Naive B cell (primary cell): ENCODE data around the gene MPL. TPM values are rescaled to one million over a fixed set of nuclear protein-coding genes. Genes with fewer than 3 reads are reported as not detected.

Experiments used
- ATAC-seq, 2 donors: fragments of 150-1000 bp; cut with Tn5 transposase; 2 replicates each; pipeline ENCODE4 v1.10.0; 2021; ENCODE audit warnings: low read depth in 2 of 2, mild to moderate bottlenecking in 2 of 2, moderate library complexity in 2 of 2
- DNase-seq: peaks from one replicate; pipeline ENCODE4 v3.0.0; 2022
- H3K27ac Mint-ChIP-seq, 6 donors: one replicate each; pipeline ENCODE4 v1.8.0; 2020 to 2022; ENCODE audit warnings: mild to moderate bottlenecking in 6 of 6, mixed read lengths in 6 of 6, moderate library complexity in 5 of 6, inconsistent platforms in 2 of 6
- H3K27me3 Mint-ChIP-seq, 3 donors: one replicate each; pipeline ENCODE4 v1.8.0; 2021 to 2022; ENCODE audit warnings: mixed read lengths in 3 of 3, mild to moderate bottlenecking in 1 of 3
- H3K36me3 Mint-ChIP-seq, 2 donors: one replicate each; pipeline ENCODE4 v1.8.0; 2020 to 2022; ENCODE audit warnings: mixed read lengths in 2 of 2, inconsistent platforms in 1 of 2, mild to moderate bottlenecking in 1 of 2
- H3K4me1 Mint-ChIP-seq, 3 donors: one replicate each; pipeline ENCODE4 v1.8.0; 2020 to 2022; ENCODE audit warnings: mixed read lengths in 3 of 3, inconsistent platforms in 1 of 3, mild to moderate bottlenecking in 1 of 3, moderate library complexity in 1 of 3
- H3K4me3 Mint-ChIP-seq, 8 donors: one replicate each; pipeline ENCODE4 v1.8.0; 2020 to 2022; ENCODE audit warnings: mild to moderate bottlenecking in 8 of 8, mixed read lengths in 8 of 8, moderate library complexity in 8 of 8, inconsistent platforms in 2 of 8
- H3K9me3 Mint-ChIP-seq, 7 donors: one replicate each; pipeline ENCODE4 v1.8.0; 2020 to 2022; ENCODE audit warnings: mixed read lengths in 7 of 7, mild to moderate bottlenecking in 5 of 7, inconsistent platforms in 2 of 7, moderate library complexity in 1 of 7
- polyA plus RNA-seq, 6 donors: library from polyadenylated mRNA; unstranded; fragments of 300-500 nt; fragmentation: Illumina TruSeq; gene quantifications; one replicate each; pipeline ENCODE4 v1.2.3, GENCODE V29; 2021; ENCODE audit warnings: low read depth in 6 of 6

Gene MPL
- polyA plus RNA-seq, 6 donors from 2014 or later = 0.32 TPM; not detected in 5

GRCh38 chr1:43302201-43302600 lies 35.4 kb upstream of the MPL start:
- Mint-ChIP-seq H3K27me3 (peaks cover 0 to 31% (median 6%) of the 10 kb centered on the region in 3 donors), H3K4me1 (peaks cover 0 to 5% (median 0%) of the 10 kb centered on the region in 3 donors)
- ATAC-seq = no peak

GRCh38 chr1:43302721-43303470 lies 34.7 kb upstream of the MPL start:
- ATAC-seq = no peak
- Mint-ChIP-seq H3K4me1 (peaks cover 0 to 5% (median 0%) of the 10 kb centered on the region in 3 donors), H3K36me3 (no peaks in the 10 kb centered on the region), H3K27me3 (peaks cover 0 to 35% (median 10%) of the 10 kb centered on the region in 3 donors), H3K27ac (peak overlapping the region in 1 of 6 donors; percentile 39), H3K4me3 (no peak overlapping the region), H3K9me3 (no peaks in the 10 kb centered on the region)
- no peak for DNase-seq

More at GRCh38 chr1:43302201-43302600, 35.4 kb upstream of the MPL start:
- Mint-ChIP-seq H3K36me3 (no peaks in the 10 kb centered on the region), H3K9me3 (no peaks in the 10 kb centered on the region), H3K4me3 (no peak overlapping the region), H3K27ac (no peak overlapping the region)
- DNase-seq = no peak

GRCh38 chr1:43303471-43304313 lies 33.9 kb upstream of the MPL start:
- Mint-ChIP-seq H3K36me3 (no peaks in the 10 kb centered on the region), H3K4me3 (no peak overlapping the region), H3K27me3 (peaks cover 0 to 43% (median 12%) of the 10 kb centered on the region in 3 donors), H3K4me1 (peaks cover 0 to 5% (median 0%) of the 10 kb centered on the region in 3 donors), H3K27ac (peak overlapping the region in 1 of 6 donors; percentile 37), H3K9me3 (no peaks in the 10 kb centered on the region)
- DNase-seq = no peak
- ATAC-seq = no peak

- Mint-ChIP-seq H3K27me3 (peaks cover 0 to 43% (median 12%) of the 10 kb centered on the region in 3 donors), H3K27ac (peak overlapping the region in 1 of 6 donors; percentile 8), H3K4me1 (peaks cover 0 to 5% (median 0%) of the 10 kb centered on the region in 3 donors), H3K9me3 (no peaks in the 10 kb centered on the region), H3K4me3 (no peak overlapping the region), H3K36me3 (no peaks in the 10 kb centered on the region)
- ATAC-seq (no peak), DNase-seq (no peak)
Measured at GRCh38 chr1:43304314-43304681, 33.3 kb upstream of the MPL start.

- Mint-ChIP-seq H3K36me3 (no peaks in the 10 kb centered on the region), H3K9me3 (no peaks in the 10 kb centered on the region), H3K4me3 (no peak overlapping the region), H3K27ac (no peak overlapping the region), H3K4me1 (peaks cover 0 to 5% (median 0%) of the 10 kb centered on the region in 3 donors), H3K27me3 (peaks cover 0 to 43% (median 12%) of the 10 kb centered on the region in 3 donors)
- no peak for DNase-seq
- no peak for ATAC-seq
Measured at GRCh38 chr1:43304771-43305300, 32.8 kb upstream of the MPL start.

GRCh38 chr1:43305461-43305860 lies 32.2 kb upstream of the MPL start:
- DNase-seq (no peak), ATAC-seq (no peak)
- no peaks in the 10 kb centered on the region for H3K9me3 Mint-ChIP-seq
- peaks cover 0 to 5% (median 0%) of the 10 kb centered on the region in 3 donors for H3K4me1 Mint-ChIP-seq
- H3K27me3 Mint-ChIP-seq = peaks cover 0 to 43% (median 12%) of the 10 kb centered on the region in 3 donors
- H3K27ac Mint-ChIP-seq = peak overlapping the region in 2 of 6 donors; percentile 39 to 50
- H3K36me3 Mint-ChIP-seq = no peaks in the 10 kb centered on the region
- no peak overlapping the region for H3K4me3 Mint-ChIP-seq

GRCh38 chr1:43305926-43306687 lies 31.5 kb upstream of the MPL start:
- H3K27ac Mint-ChIP-seq = peak overlapping the region in 3 of 6 donors; percentile 0 to 50 (median 5)
- DNase-seq = no peak
- no peak overlapping the region for H3K4me3 Mint-ChIP-seq
- peaks cover 0 to 5% (median 0%) of the 10 kb centered on the region in 3 donors for H3K4me1 Mint-ChIP-seq
- H3K27me3 Mint-ChIP-seq = peaks cover 0 to 38% (median 12%) of the 10 kb centered on the region in 3 donors
- no peaks in the 10 kb centered on the region for H3K9me3 Mint-ChIP-seq
- ATAC-seq = no peak
- no peaks in the 10 kb centered on the region for H3K36me3 Mint-ChIP-seq

GRCh38 chr1:43306688-43307457 lies 30.7 kb upstream of the MPL start:
- peaks cover 0 to 37% (median 12%) of the 10 kb centered on the region in 3 donors for H3K27me3 Mint-ChIP-seq
- no peaks in the 10 kb centered on the region for H3K36me3 Mint-ChIP-seq
- no peak overlapping the region for H3K27ac Mint-ChIP-seq
- no peak for DNase-seq
- no peak for ATAC-seq
- no peaks in the 10 kb centered on the region for H3K9me3 Mint-ChIP-seq
- H3K4me1 Mint-ChIP-seq = peaks cover 0 to 5% (median 0%) of the 10 kb centered on the region in 3 donors
- no peak overlapping the region for H3K4me3 Mint-ChIP-seq

- no peak overlapping the region for H3K27ac Mint-ChIP-seq
- H3K27me3 Mint-ChIP-seq = peaks cover 0 to 30% (median 12%) of the 10 kb centered on the region in 3 donors
- no peak for DNase-seq
- H3K9me3 Mint-ChIP-seq = no peaks in the 10 kb centered on the region
- H3K36me3 Mint-ChIP-seq = no peaks in the 10 kb centered on the region
- no peak overlapping the region for H3K4me3 Mint-ChIP-seq
- no peak for ATAC-seq
- peaks cover 0 to 5% (median 0%) of the 10 kb centered on the region in 3 donors for H3K4me1 Mint-ChIP-seq
Measured at GRCh38 chr1:43307458-43308158, 30.0 kb upstream of the MPL start.

- H3K27me3 Mint-ChIP-seq = peaks cover 0 to 27% (median 12%) of the 10 kb centered on the region in 3 donors
- no peak for DNase-seq
- H3K9me3 Mint-ChIP-seq = no peaks in the 10 kb centered on the region
- H3K4me1 Mint-ChIP-seq = peaks cover 0 to 5% (median 0%) of the 10 kb centered on the region in 3 donors
- H3K27ac Mint-ChIP-seq = no peak overlapping the region
- no peaks in the 10 kb centered on the region for H3K36me3 Mint-ChIP-seq
- H3K4me3 Mint-ChIP-seq = no peak overlapping the region
- ATAC-seq = no peak
Measured at GRCh38 chr1:43308635-43309404, 28.8 kb upstream of the MPL start.

- Mint-ChIP-seq H3K27ac (no peak overlapping the region), H3K36me3 (no peaks in the 10 kb centered on the region), H3K4me1 (peaks cover 0 to under 1% (median 0%) of the 10 kb centered on the region in 3 donors), H3K9me3 (no peaks in the 10 kb centered on the region), H3K4me3 (no peak overlapping the region), H3K27me3 (peaks cover 0 to 20% (median 6%) of the 10 kb centered on the region in 3 donors)
- no peak for DNase-seq
- no peak for ATAC-seq
Measured at GRCh38 chr1:43309405-43310025, 28.1 kb upstream of the MPL start.
